A172 (cell line): Measurements from ENCODE around the gene HNMT. TPM values are rescaled to one million over a fixed set of nuclear protein-coding genes. Genes with fewer than 3 reads are reported as not detected.
"Not testable (repeated sequence)": the region's sequence is repeated elsewhere in the genome, so short reads cannot be mapped to it uniquely, and the experiment has no call there.

Experiments used
- DNase-seq: peaks from one replicate; pipeline ENCODE4 v3.0.0-alpha.2; 2015; ENCODE audit warnings: low spot score
- total RNA-seq: library from RNA; depleted of rRNA; stranded (reverse); fragments of >200 nt; shearing (Covaris generic); gene quantifications from 2 replicates; pipeline ENCODE4 v1.2.3, GENCODE V29; 2014; rRNA removed

HNMT gene
- 22.6 and 32.8 TPM in 2 replicates for total RNA-seq

- DNase-seq: peak; percentile 82
These were observed at the start of gene HNMT for GRCh38 chr2:137964066-137964858. Gene HNMT, plus strand, starts transcription at chr2:137964473. Its CDS starts 19 bp downstream, at chr2:137964492.

DNA sequence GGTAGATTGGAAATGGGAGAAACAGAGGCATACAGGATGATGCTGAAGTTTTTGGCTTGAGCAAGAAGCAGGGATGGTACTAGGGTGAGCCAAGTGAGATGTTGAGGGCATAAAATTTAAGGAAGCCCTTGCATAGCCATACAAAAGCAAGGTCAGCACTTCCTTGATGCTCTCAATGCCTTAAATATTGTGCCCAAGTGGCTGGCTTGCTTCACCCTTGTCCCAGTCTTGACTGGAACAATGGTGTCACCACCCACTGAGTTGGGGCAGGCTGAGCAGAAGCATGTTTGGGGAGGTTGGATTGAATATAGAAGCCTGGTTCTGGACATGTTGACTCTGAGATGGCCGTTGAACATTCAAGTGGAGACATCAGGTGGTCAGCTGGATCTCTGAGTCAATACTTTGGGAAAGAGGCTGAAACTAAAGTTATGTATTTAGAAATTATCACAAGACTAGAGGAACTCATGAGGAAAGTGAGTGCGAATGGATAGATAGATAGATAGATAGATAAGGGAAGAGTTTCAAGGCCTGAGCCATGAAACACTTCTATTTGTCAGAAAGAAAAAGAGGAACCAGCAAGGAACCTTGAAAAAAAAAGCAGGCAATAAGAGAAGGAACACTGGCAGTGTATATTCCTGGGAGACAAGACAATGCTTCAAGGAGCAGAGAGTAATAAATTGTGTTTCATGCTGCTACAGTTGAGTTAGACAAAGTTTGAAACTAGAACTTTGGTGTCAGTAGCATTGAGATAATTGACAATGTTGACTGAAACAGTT, 43.0 kb upstream of the HNMT start:
- no peak for DNase-seq

GRCh38 chr2:137922171-137922570, 42.1 kb upstream of the HNMT start:
- DNase-seq: not testable (repeated sequence)

DNA sequence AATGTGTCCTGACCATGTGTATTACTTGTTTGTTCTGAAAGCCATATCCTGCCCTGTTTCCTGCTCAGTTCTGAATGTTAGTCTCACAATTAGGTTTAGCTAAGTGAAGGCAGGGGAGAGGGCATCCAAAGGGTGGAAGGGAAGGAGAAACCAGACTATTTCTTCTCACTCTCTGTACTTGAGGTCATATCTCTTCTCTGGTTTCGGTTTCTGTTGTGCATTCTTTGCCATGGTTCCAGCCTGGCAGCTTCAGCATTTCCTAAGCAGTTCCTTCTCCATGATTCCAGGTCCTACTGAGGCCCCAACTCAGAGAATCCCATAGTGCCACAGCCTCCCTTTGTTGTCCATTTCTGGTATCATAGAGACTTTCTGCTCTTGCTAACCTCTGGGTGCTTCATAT, 40.3 kb upstream of the HNMT start:
- no peak for DNase-seq

DNA sequence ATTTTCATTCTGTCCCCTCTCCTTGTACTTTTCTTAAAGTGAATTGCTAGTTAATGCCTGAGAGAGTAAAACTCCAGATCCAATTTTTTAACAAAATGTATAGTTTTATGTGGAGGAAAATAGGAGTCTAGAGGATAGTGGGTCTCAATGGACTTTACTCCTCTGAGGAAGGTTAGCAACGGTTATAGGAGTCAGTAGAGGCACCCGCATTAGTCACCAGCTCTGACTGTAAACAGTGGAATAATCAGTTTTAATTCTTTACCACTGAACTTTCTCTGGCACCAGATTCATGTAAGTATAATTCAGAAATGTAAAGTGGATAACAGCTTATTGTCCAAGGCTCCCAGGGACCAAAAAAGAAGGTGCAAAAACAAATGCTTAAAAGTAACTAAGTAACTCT, 38.7 kb upstream of the HNMT start:
- DNase-seq: no peak

- no peak for DNase-seq
These were observed 36.4 kb upstream of the HNMT start for GRCh38 chr2:137927846-137928245.

DNA sequence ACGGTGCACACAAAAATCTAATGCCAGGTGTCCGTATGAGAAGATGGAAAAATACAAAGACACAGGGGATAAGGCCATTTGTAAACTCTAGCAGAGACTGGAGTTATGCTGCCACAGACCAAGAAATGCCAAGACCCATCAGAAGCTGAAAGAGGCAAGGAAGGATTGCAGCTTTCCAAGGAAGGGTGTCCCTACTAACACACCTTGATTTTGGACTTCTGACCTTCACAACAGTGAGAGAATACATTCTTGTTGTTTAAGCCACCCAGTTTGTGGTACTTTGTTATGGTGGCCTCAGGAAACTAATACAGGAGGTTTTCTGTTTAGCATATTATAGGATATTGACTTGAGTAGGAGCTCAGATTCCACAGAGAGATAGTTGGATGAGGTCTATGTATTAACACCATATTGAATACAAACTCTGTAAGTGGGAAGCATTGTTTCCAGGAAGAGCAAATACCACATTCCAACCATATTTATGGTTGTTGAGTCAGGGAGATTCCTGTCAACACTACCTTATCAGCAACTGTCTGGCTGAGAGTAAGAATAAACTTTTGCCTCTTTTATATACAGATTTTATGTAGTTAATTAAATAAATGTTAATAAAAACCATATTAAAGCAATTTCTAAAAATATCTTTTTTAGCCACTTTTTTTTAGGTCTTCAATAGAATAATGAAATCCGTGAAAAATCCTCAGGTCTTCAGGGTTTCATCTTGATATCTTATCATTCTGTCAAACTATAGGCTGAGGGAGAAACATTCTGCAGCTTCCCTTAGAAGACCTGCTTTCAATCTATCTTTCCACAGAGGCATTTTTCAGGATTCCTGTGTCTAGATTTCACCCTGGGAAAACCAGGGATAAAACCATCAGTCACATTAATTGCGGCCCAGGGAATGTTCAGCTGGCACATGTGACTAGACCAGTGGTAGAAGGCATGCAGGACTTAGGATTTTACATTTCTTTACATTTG, 35.4 kb upstream of the HNMT start:
- peak; percentile 93 for DNase-seq

DNA sequence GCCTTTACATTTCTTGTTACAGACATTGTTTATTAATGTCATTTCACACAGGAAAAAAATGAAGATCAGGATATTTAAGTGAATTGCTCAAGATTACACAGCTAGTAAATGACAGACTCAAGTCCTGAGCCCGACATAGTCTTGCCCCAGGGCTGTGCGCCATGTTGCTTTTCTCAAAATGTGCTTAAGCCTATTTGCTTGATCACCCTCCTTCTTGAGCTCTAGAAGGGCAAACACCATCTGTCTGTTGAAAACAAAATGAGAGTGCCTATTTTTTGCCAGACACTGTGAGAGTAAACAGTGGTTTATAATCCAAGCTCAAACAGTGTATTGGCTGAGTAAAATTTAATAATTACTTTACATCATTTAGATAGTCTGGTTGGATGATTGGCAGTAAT, 34.8 kb upstream of the HNMT start:
- DNase-seq: no peak

- DNase-seq: no peak
These were observed 34.1 kb upstream of the HNMT start for GRCh38 chr2:137930146-137930545.

GRCh38 chr2:137935591-137935990, 28.7 kb upstream of the HNMT start:
- no peak for DNase-seq

GRCh38 chr2:137937246-137937645, 27.0 kb upstream of the HNMT start:
- no peak for DNase-seq

DNA sequence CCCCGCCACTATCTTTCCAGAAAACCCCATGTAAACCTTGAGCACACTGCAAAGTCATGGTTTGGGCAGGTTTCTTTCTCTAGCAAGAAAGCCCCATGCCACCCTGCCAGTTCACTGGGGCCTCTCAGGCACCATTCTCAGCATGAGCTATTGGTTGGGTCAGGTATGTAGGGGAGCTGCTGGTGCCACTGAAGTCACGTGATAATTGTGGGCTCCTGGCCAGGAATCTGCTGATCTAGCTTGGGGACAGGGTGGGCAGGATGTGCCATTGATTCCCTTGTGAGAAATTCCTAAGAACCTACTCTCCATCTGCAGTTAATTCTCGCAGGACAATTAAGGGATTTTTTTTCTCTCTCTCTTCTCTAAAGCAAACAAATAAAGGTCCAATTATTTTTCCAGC, 26.5 kb upstream of the HNMT start:
- peak; percentile 59 for DNase-seq

- peak; percentile 56 for DNase-seq
These were observed 26.1 kb upstream of the HNMT start for GRCh38 chr2:137938204-137938603.

- DNase-seq: no peak
These were observed 25.2 kb upstream of the HNMT start for GRCh38 chr2:137939026-137939425.

DNA sequence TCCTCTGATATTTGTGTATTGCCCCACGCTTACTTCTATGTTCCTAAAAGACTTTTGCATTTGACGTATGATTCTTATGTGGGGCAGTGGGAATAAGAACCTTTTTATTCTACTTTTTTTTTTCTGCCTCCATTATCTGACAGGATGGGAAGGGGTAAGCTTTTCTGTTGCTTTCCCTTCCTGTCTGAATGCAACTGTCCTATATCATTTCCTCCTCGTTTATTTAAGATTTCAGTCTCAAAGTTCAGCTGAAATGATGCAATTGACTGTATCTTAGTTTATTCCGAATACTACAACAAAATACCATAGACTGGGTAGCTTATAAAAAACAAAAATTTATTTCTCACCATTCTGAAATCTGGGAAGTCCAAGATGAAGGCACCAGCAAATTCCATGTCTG, 24.1 kb upstream of the HNMT start:
- DNase-seq: no peak

DNA sequence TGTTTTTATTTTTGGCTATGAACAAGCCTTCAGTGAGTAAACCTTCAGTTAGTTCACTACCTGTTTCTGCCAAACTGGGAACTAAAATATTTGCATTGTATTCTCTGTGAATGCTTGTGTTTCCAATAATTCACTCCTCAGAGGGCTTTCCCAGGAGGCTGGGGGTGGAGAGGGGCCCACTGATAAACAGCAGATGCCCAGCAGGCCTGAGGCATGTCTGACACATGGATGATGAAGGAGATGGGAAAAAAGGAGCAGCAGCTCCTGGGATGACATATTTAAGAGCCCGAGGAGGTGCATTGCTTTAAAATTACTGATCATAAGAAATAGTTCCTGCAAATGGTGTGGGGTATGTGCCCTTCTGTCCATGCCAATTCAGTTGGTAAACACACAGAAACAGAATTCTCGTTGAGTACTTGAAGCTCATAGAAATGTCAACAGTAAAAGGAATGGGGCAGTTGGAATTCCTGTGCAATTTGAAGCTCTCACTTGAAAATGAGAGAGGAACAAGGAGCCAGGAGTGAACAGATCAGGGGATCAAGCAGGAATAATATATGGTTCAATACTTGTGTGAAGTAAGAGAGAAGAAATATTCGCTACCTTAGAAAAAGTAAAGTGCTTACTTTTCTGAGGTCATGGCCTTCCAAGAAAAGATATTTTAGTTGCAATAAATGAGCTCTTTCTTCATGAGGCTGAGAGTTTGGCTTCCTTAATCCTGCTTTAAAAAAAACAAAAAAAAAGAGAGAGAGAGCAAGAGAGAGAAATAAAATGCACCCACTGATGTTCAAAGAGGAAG, 22.0 kb upstream of the HNMT start:
- DNase-seq: no peak

DNA sequence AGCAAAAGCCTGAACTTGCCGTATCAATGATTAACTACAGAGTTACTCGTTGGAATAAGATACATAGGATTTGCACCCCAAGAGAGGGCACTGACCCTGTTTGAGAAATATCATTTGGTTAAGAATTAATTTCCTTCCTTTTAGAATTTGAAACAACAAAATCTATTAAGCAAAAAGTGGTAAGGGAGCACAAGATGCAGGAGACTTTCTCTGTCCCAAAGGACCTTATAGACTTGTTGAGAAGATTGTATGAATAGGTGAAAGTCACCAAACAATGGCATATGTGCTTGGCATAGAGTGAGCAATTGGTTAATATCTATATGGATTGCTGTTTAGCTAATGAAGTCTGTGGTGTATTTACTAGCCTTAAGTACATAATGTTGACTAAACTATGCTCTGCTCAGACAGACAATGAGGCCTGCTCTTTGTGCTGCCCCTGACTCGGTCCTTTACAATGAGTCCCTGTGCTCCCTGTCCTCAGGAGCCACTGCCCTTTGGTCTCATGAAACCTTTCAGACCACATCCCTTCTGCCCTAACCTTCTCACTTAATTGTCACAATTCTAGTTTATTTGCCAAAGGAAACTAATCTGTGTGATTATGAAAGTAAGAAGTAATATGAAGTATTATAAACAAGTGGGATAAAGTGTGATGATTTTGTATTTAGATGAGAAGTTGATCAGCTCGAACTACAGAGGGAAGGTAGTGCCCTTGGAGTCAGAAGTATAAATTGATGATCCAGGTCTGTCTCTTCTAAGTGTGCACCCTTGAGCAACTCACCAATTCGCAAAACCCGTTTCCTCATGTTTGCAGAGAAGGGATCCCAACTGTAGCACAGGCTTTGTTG, 21.2 kb upstream of the HNMT start:
- no peak for DNase-seq

GRCh38 chr2:137943678-137944347, 20.5 kb upstream of the HNMT start:
- no peak for DNase-seq

DNA sequence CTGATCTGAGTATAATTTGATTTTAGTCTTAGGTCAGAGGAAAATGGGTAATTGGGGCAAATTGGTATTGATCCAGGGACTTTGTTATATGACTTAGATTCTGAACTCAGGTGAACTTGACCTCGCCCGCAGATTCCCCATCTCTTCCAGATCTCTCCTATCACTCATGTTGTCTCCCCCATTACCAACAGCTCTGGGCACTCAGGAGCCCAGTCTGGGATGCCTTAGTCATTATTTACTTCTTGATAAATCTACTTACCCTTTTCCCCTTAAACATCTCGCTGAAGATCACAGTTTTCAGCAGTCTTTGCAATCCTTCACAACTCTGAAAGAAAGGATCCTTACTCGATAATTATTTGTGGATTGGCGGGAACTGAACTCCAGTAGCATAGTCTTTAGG, 19.6 kb upstream of the HNMT start:
- DNase-seq: no peak

GRCh38 chr2:137945229-137945628, 19.0 kb upstream of the HNMT start:
- DNase-seq: no peak
